Medulla oblongata (tissue), 1 donor: Measurements from ENCODE around the gene NAPA.

Experiments used
- DNase-seq: peaks from one replicate; pipeline ENCODE4 v3.0.0-alpha.2; 2015; ENCODE audit errors: extremely low spot score

The NAPA gene

GRCh38 chr19:47458672-47459071, 56.2 kb downstream of the NAPA start:
- DNase-seq, result no peak

- no peak for DNase-seq
Measured at GRCh38 chr19:47456721-47457474, 58.0 kb downstream of the NAPA start.

- DNase-seq, result no peak
Measured at GRCh38 chr19:47450478-47450877, 64.4 kb downstream of the NAPA start.

GRCh38 chr19:47448360-47448727, 66.5 kb downstream of the NAPA start:
- no peak for DNase-seq

GRCh38 chr19:47447470-47448359, 67.1 kb downstream of the NAPA start:
- peak; percentile 41 for DNase-seq

GRCh38 chr19:47446534-47447469, 68.1 kb downstream of the NAPA start:
- no peak for DNase-seq

GRCh38 chr19:47445937-47446402, 68.9 kb downstream of the NAPA start:
- no peak for DNase-seq

- no peak for DNase-seq
Measured at GRCh38 chr19:47445527-47445926, 69.3 kb downstream of the NAPA start.

- DNase-seq, result no peak
Measured at GRCh38 chr19:47444388-47444821, 70.5 kb downstream of the NAPA start.

- DNase-seq, result no peak
Measured at GRCh38 chr19:47443331-47443730, 71.5 kb downstream of the NAPA start.

- no peak for DNase-seq
Measured at GRCh38 chr19:47438793-47439220, 76.1 kb downstream of the NAPA start.
